Right ventricle myocardium superior (tissue), 1 donor: ENCODE measurements around the gene S100A8. TPM values are rescaled to one million over a fixed set of nuclear protein-coding genes. Genes with fewer than 3 reads are reported as not detected.

ENCODE experiments used
- ATAC-seq: fragments of 200-7000 bp; cut with Tn5 transposase; one replicate; pipeline ENCODE4 v1.9.1; 2020; ENCODE audit warnings: mild to moderate bottlenecking; ENCODE audit not compliant: poor library complexity
- DNase-seq: peaks from one replicate; pipeline ENCODE4 v3.0.0-alpha.2; 2020
- intact Hi-C: fragments of 100-400 bp; cut with DNase I; formaldehyde crosslinking; loops from one replicate; pipeline ENCODE4 v1.11.2; 2022
- long read RNA-seq: library from polyadenylated mRNA; unstranded; transcript quantifications from one replicate; pipeline ENCODE4 v2.0.0, GENCODE V29; 2021
- total RNA-seq: library from RNA; stranded (reverse); fragmentation: NEBNext Ultra II Directional; extraction: Animal tissue kit (Norgen Biotek cat#: 25700); gene quantifications from one replicate; pipeline ENCODE4 v1.2.1, GENCODE V29; 2021
- donor health status: DM: no; HTN: yes; CAD: no; lungs with severe emphysema.

S100A8 gene
- total RNA-seq, result 42.5 TPM
- long read RNA-seq, transcript S100A8-202 (3 exons, 523 nt), result major isoform, 6 of 6 reads
- long read RNA-seq, partial matches to known transcripts, result 0 of 6 reads
- long read RNA-seq, other reads (novel, unspliced or antisense), result 0 of 6 reads

GRCh38 chr1:153390938-153391710 is at the start of gene S100A8:
S100A8 (minus strand) TSS chr1:153391073; CDS start chr1:153390535, 538 bp downstream.
- intact Hi-C loops, result no loop called here
- ATAC-seq, result peak; percentile 91

GRCh38 chr1:153439273-153439672 is 48.4 kb upstream of the S100A8 start:
- DNase-seq, result no peak
- intact Hi-C loops, result no loop called here
- ATAC-seq, result no peak

More at GRCh38 chr1:153390938-153391710, at the start of gene S100A8:
- peak; percentile 90 for DNase-seq

GRCh38 chr1:153438599-153438998 is 47.7 kb upstream of the S100A8 start:
- intact Hi-C loops, result no loop called here
- DNase-seq, result no peak
- no peak for ATAC-seq

- ATAC-seq (no peak), DNase-seq (no peak)
- intact Hi-C loops, result no loop called here
These were observed 46.4 kb upstream of the S100A8 start for GRCh38 chr1:153437236-153437635.

GRCh38 chr1:153434746-153435455 is 44.0 kb upstream of the S100A8 start:
- intact Hi-C loops, result no loop called here
- ATAC-seq (no peak), DNase-seq (no peak)

GRCh38 chr1:153432874-153433681 is 42.2 kb upstream of the S100A8 start:
- DNase-seq (no peak), ATAC-seq (no peak)
- intact Hi-C loops, result no loop called here

- DNase-seq (no peak), ATAC-seq (no peak)
These were observed 41.1 kb upstream of the S100A8 start for GRCh38 chr1:153431928-153432327.

GRCh38 chr1:153431427-153431826 is 40.6 kb upstream of the S100A8 start:
- ATAC-seq, result no peak
- intact Hi-C loops, result no loop called here
- DNase-seq, result no peak

More at GRCh38 chr1:153431928-153432327, 41.1 kb upstream of the S100A8 start:
- intact Hi-C loops, result no loop called here

- no peak for ATAC-seq
- DNase-seq, result no peak
These were observed 40.1 kb upstream of the S100A8 start for GRCh38 chr1:153431002-153431401.

GRCh38 chr1:153430561-153430960 is 39.7 kb upstream of the S100A8 start:
- ATAC-seq (no peak), DNase-seq (no peak)
- intact Hi-C loops, result no loop called here

More at GRCh38 chr1:153431002-153431401, 40.1 kb upstream of the S100A8 start:
- intact Hi-C loops, result no loop called here

GRCh38 chr1:153430166-153430553 is 39.3 kb upstream of the S100A8 start:
- DNase-seq (no peak), ATAC-seq (no peak)
- intact Hi-C loops, result no loop called here

- DNase-seq (no peak), ATAC-seq (no peak)
These were observed 38.6 kb upstream of the S100A8 start for GRCh38 chr1:153429266-153430165.

GRCh38 chr1:153428791-153429190 is 37.9 kb upstream of the S100A8 start:
- DNase-seq, result no peak
- ATAC-seq, result no peak
- intact Hi-C loops, result no loop called here

More at GRCh38 chr1:153429266-153430165, 38.6 kb upstream of the S100A8 start:
- intact Hi-C loops, result no loop called here

GRCh38 chr1:153428073-153428638 is 37.3 kb upstream of the S100A8 start:
- ATAC-seq (no peak), DNase-seq (no peak)
- intact Hi-C loops, result no loop called here

- DNase-seq, result no peak
- intact Hi-C loops, result no loop called here
- no peak for ATAC-seq
These were observed 35.9 kb upstream of the S100A8 start for GRCh38 chr1:153426809-153427208.

- peak; percentile 75 for DNase-seq
- ATAC-seq, result peak; percentile 68
- intact Hi-C loops, result no loop called here
These were observed 31.7 kb upstream of the S100A8 start for GRCh38 chr1:153422450-153423068.

GRCh38 chr1:153420306-153420705 is 29.4 kb upstream of the S100A8 start:
- intact Hi-C loops, result no loop called here
- DNase-seq (no peak), ATAC-seq (no peak)
